Hepatocyte (in vitro differentiated cells): Measurements from ENCODE around the gene TSHB. TPM values are rescaled to one million over a fixed set of nuclear protein-coding genes. Genes with fewer than 3 reads are reported as not detected.
"Not testable (repeated sequence)": the region's sequence is repeated elsewhere in the genome, so short reads cannot be mapped to it uniquely, and the experiment has no call there.

Experiments used
- DNase-seq: peaks from one replicate; pipeline ENCODE4 v3.0.0-alpha.2; 2016; ENCODE audit warnings: low spot score
- H2AFZ ChIP-seq: fragments of 200-600 bp; sonication (generic); 2 replicates; pipeline ENCODE4 v1.6.0; 2016; ENCODE audit warnings: antibody characterized with exemption, mild to moderate bottlenecking
- H3K27ac ChIP-seq: fragments of 200-600 bp; sonication (generic); 2 replicates; pipeline ENCODE4 v1.5.1; 2016; ENCODE audit warnings: mild to moderate bottlenecking
- H3K27me3 ChIP-seq: fragments of 200-600 bp; sonication (generic); 2 replicates; pipeline ENCODE4 v1.6.1; 2016
- H3K36me3 ChIP-seq: fragments of 200-600 bp; sonication (generic); replicated peaks from 2 replicates; pipeline ENCODE4 v1.5.1; 2016; ENCODE audit warnings: low read depth; ENCODE audit not compliant: insufficient read depth
- H3K4me1 ChIP-seq: fragments of 200-600 bp; sonication (generic); 2 replicates; pipeline ENCODE4 v1.5.1; 2016; ENCODE audit warnings: mild to moderate bottlenecking, moderate library complexity; ENCODE audit not compliant: insufficient read depth
- H3K4me2 ChIP-seq: fragments of 200-600 bp; sonication (generic); 2 replicates; pipeline ENCODE4 v1.6.0; 2016
- H3K4me3 ChIP-seq: fragments of 200-600 bp; sonication (generic); 2 replicates; pipeline ENCODE4 v1.5.1; 2016; ENCODE audit warnings: mild to moderate bottlenecking
- H3K79me2 ChIP-seq: fragments of 200-600 bp; sonication (generic); 2 replicates; pipeline ENCODE4 v1.6.0; 2017; ENCODE audit warnings: mild to moderate bottlenecking
- H3K9me2 ChIP-seq: fragments of 200-600 bp; sonication (generic); replicated peaks from 2 replicates; pipeline ENCODE4 v1.6.0; 2017; ENCODE audit warnings: mild to moderate bottlenecking; ENCODE audit not compliant: insufficient read depth
- H3K9me3 ChIP-seq: fragments of 200-600 bp; sonication (generic); 2 replicates; pipeline ENCODE4 v1.5.1; 2016; ENCODE audit warnings: low read depth, mild to moderate bottlenecking
- H4K20me1 ChIP-seq: fragments of 200-600 bp; sonication (generic); 2 replicates; pipeline ENCODE4 v1.6.0; 2016; ENCODE audit warnings: mild to moderate bottlenecking; ENCODE audit not compliant: insufficient read depth, poor library complexity, severe bottlenecking
- CTCF ChIP-seq: fragments of 200-600 bp; sonication (generic); IDR thresholded peaks from 2 replicates; pipeline ENCODE4 v1.5.1; 2016; ENCODE audit warnings: antibody characterized with exemption, mild to moderate bottlenecking; ENCODE audit not compliant: poor library complexity
- EZH2 ChIP-seq: fragments of 200-600 bp; sonication (generic); IDR thresholded peaks from 2 replicates; pipeline ENCODE4 v1.6.1; 2016; ENCODE audit warnings: antibody characterized with exemption, mild to moderate bottlenecking, borderline replicate concordance
- EZH2phosphoT487 ChIP-seq: fragments of 200-600 bp; sonication (generic); IDR thresholded peaks from one replicate; pipeline ENCODE4 v1.6.1; 2018; ENCODE audit warnings: antibody characterized with exemption, mild to moderate bottlenecking, low read depth, moderate library complexity; ENCODE audit not compliant: unreplicated experiment, severe bottlenecking
- WGBS: methylation state at CpG from one replicate; pipeline ENCODE4 v1.1.6; 2016; ENCODE audit warnings: low lambda C conversion rate; ENCODE audit errors: missing lambda C conversion rate; 5-methylcytosine and 5-hydroxymethylcytosine counted together
- polyA plus RNA-seq: library from polyadenylated mRNA; unstranded; fragments of >200 nt; fragmentation: Nextera tagmentation; extraction: Ambion mirVana; gene quantifications from 2 replicates; pipeline ENCODE4 v1.2.1, GENCODE V29; 2016
- total RNA-seq: library from RNA; depleted of rRNA; stranded (reverse); fragments of >200 nt; gene quantifications from 2 replicates; pipeline ENCODE4 v1.2.3, GENCODE V29; 2014

Gene TSHB
- total and polyA plus RNA-seq, 2 experiments from 2014 or later = 0.71 TPM; not detected in 1

- no peaks in the 10 kb centered on the region for H3K4me1 ChIP-seq
- H3K9me3 ChIP-seq = no peaks in the 10 kb centered on the region
These were observed 17.2 kb upstream of the TSHB start for GRCh38 chr1:115012434-115012833.

GRCh38 chr1:115013792-115014191 lies 15.8 kb upstream of the TSHB start:
- H4K20me1 ChIP-seq = no peaks in the 10 kb centered on the region
- H3K4me2 ChIP-seq = no peak overlapping the region
- no peaks in the 10 kb centered on the region for H3K9me3 ChIP-seq
- no peak overlapping the region for H3K27ac ChIP-seq
- H3K79me2 ChIP-seq = no peaks in the 10 kb centered on the region
- H2AFZ ChIP-seq = no peak overlapping the region
- H3K27me3 ChIP-seq = no peaks in the 10 kb centered on the region
- WGBS = 86% methylated on average over 2 of the region's 2 CpGs
- no peaks in the 10 kb centered on the region for H3K4me1 ChIP-seq
- no peaks in the 10 kb centered on the region for H3K36me3 ChIP-seq
- no peak overlapping the region for H3K4me3 ChIP-seq
- H3K9me2 ChIP-seq = no peaks in the 10 kb centered on the region
- DNase-seq = no peak
- TF ChIP-seq EZH2 = no peak
- TF ChIP-seq EZH2phosphoT487 = no peak
- TF ChIP-seq CTCF = no peak

More at GRCh38 chr1:115012434-115012833, 17.2 kb upstream of the TSHB start:
- no peak overlapping the region for H3K4me2 ChIP-seq
- no peak overlapping the region for H3K4me3 ChIP-seq
- H3K79me2 ChIP-seq = no peaks in the 10 kb centered on the region
- no peak for DNase-seq
- no peaks in the 10 kb centered on the region for H3K9me2 ChIP-seq
- H4K20me1 ChIP-seq = no peaks in the 10 kb centered on the region
- TF ChIP-seq EZH2 (no peak), EZH2phosphoT487 (no peak), CTCF (no peak)
- H3K27me3 ChIP-seq = no peaks in the 10 kb centered on the region
- no peak overlapping the region for H3K27ac ChIP-seq
- H3K36me3 ChIP-seq = no peaks in the 10 kb centered on the region
- H2AFZ ChIP-seq = no peak overlapping the region
- 90% methylated on average over 1 of the region's 1 CpG for WGBS

GRCh38 chr1:115019549-115019948 lies 10.1 kb upstream of the TSHB start:
- not testable (repeated sequence) for H2AFZ ChIP-seq, H3K4me1 ChIP-seq, H3K27ac ChIP-seq, H3K36me3 ChIP-seq, H3K9me3 ChIP-seq, H3K27me3 ChIP-seq, H3K79me2 ChIP-seq, H3K9me2 ChIP-seq, H3K4me3 ChIP-seq, H4K20me1 ChIP-seq, DNase-seq, H3K4me2 ChIP-seq
- 90% methylated on average over 9 of the region's 9 CpGs for WGBS

- Histone ChIP-seq H3K27ac (no peak overlapping the region), H3K4me3 (no peak overlapping the region), H3K4me2 (no peak overlapping the region), H3K9me2 (no peaks in the 10 kb centered on the region), H4K20me1 (no peaks in the 10 kb centered on the region), H3K9me3 (no peaks in the 10 kb centered on the region), H3K27me3 (peaks cover 5% of the 10 kb centered on the region), H3K36me3 (no peaks in the 10 kb centered on the region), H2AFZ (no peak overlapping the region), H3K4me1 (no peaks in the 10 kb centered on the region), H3K79me2 (no peaks in the 10 kb centered on the region)
- TF ChIP-seq EZH2 (no peak), CTCF (no peak), EZH2phosphoT487 (no peak)
- 89% methylated on average over 1 of the region's 1 CpG for WGBS
- DNase-seq = no peak
These were observed 8.5 kb upstream of the TSHB start for GRCh38 chr1:115021145-115021544.
